Natural killer cell (primary cell): ENCODE results near the gene TRAF4. TPM values are rescaled to one million over a fixed set of nuclear protein-coding genes. Genes with fewer than 3 reads are reported as not detected.

Experiments
- ATAC-seq, 3 donors: fragments of 150-1000 bp in 2 of 3; fragments of 200-7000 bp in 1 of 3; cut with Tn5 transposase; 1 replicate in 1 of 3; 2 replicates in 2 of 3; pipeline ENCODE4 v1.10.0; 2021; ENCODE audit warnings: mild to moderate bottlenecking in 2 of 3, moderate library complexity in 2 of 3
- DNase-seq, 2 donors: peaks; one replicate each; pipeline versions ENCODE4 v3.0.0 to v3.0.0-alpha.2; 2013 to 2021; ENCODE audit warnings: mixed read lengths in 1 of 2
- H3K27ac ChIP-seq: one replicate; pipeline ENCODE4 v1.5.1; 2013; ENCODE audit warnings: mild to moderate bottlenecking, low read length
- H3K27me3 ChIP-seq: one replicate; pipeline ENCODE4 v1.6.1; 2013; ENCODE audit warnings: low read length; ENCODE audit not compliant: control insufficient read depth, insufficient read depth
- H3K36me3 ChIP-seq: one replicate; pipeline ENCODE4 v1.6.1; 2013; ENCODE audit warnings: low read length; ENCODE audit not compliant: control insufficient read depth, insufficient read depth
- H3K4me1 ChIP-seq: one replicate; pipeline ENCODE4 v1.6.1; 2013; ENCODE audit warnings: low read length; ENCODE audit not compliant: control insufficient read depth, insufficient read depth
- H3K4me3 ChIP-seq: one replicate; pipeline ENCODE4 v1.5.1; 2013; ENCODE audit warnings: low read length
- H3K9me3 ChIP-seq: one replicate; pipeline ENCODE4 v1.6.1; 2013; ENCODE audit warnings: low read length; ENCODE audit not compliant: control insufficient read depth, insufficient read depth
- H3K27ac Mint-ChIP-seq, 2 donors: one replicate each; pipeline ENCODE4 v1.8.0; 2022; ENCODE audit warnings: mild to moderate bottlenecking in 2 of 2, mixed read lengths in 2 of 2, moderate library complexity in 1 of 2
- H3K27me3 Mint-ChIP-seq, 2 donors: one replicate each; pipeline ENCODE4 v1.8.0; 2022; ENCODE audit warnings: low read depth in 2 of 2, mixed read lengths in 2 of 2
- H3K36me3 Mint-ChIP-seq: one replicate; pipeline ENCODE4 v1.8.0; 2022; ENCODE audit warnings: mixed read lengths
- H3K4me1 Mint-ChIP-seq, 2 donors: one replicate each; pipeline ENCODE4 v1.8.0; 2022; ENCODE audit warnings: mixed read lengths in 2 of 2
- H3K4me3 Mint-ChIP-seq: one replicate; pipeline ENCODE4 v1.8.0; 2022; ENCODE audit warnings: mild to moderate bottlenecking, moderate library complexity, mixed read lengths
- H3K9me3 Mint-ChIP-seq, 2 donors: one replicate each; pipeline ENCODE4 v1.8.0; 2022; ENCODE audit warnings: mixed read lengths in 2 of 2
- CTCF ChIP-seq: fragments of 200-600 bp; IDR thresholded peaks from one replicate; pipeline ENCODE4 v1.8.0; 2022; ENCODE audit warnings: antibody characterized with exemption
- WGBS: methylation state at CpG from one replicate; pipeline ENCODE4 v1.1.7; 2013; ENCODE audit warnings: missing lambda C conversion rate; ENCODE audit not compliant: insufficient coverage; 5-methylcytosine and 5-hydroxymethylcytosine counted together
- intact Hi-C: fragments of 100-400 bp; cut with micrococcal nuclease; formaldehyde crosslinking; loops from one replicate; pipeline ENCODE4 v1.14.2; 2022
- total RNA-seq, 4 donors: library from RNA; stranded (reverse); fragments of 120-200 nt in 1 of 4; gene quantifications; one replicate each; pipeline versions ENCODE4 v1.2.3 to v1.2.4, GENCODE V29; 2013 to 2022

TRAF4 gene
- total RNA-seq, 3 donors from 2014 or later (not counting 1 experiment from before 2014, with no cell fraction given) = 97.8 to 209 (median 122) TPM

DNA sequence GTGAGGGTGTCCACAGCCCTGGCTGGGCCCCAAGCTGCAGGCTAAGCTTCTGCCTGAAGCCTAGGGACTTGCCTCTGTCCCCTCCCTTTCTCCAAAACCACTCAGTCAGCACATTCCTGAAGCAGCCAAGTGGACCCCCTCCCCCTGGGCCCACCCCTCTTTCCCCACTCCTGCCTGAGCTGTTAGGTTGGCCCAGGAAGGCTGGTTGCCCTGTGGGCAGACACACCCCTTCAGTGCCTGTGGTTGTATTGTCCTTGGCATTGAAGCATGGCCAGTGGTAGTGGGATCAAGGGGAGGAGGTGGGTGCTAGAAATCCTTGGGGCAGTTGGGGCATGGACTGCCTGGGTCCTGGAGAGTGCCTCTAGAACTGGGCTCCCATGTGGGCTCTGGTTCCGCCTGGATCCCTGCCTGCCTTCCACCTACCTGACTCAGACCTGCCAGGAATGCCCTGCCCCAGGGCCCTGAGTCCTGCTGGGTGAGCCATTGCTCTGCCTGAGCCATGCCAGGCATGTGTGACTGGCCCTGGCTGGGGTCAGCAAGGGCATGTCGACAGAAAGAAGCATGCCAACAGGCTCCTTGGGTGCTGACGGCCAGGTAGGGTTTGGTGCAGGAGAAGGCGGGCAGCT lies 2.1 kb downstream of the TRAF4 start:
- WGBS = 89% methylated on average over 4 of the region's 4 CpGs
- TF ChIP-seq CTCF = no peak
- no peak for DNase-seq
- no peak overlapping the region for H3K4me3 ChIP-seq
- no peaks in the 10 kb centered on the region for H3K36me3 Mint-ChIP-seq
- peaks cover 5 to 28% of the 10 kb centered on the region in 2 donors for H3K4me1 Mint-ChIP-seq
- peak overlapping the region; percentile 15 for H3K27ac ChIP-seq
- no peaks in the 10 kb centered on the region for H3K27me3 ChIP-seq
- peaks cover 63% of the 10 kb centered on the region for H3K4me1 ChIP-seq
- no peaks in the 10 kb centered on the region for H3K9me3 ChIP-seq
- no peak for ATAC-seq
- H3K27ac Mint-ChIP-seq = peak overlapping the region in 1 of 2 donors; percentile 83
- no peaks in the 10 kb centered on the region for H3K27me3 Mint-ChIP-seq
- peaks cover 15% of the 10 kb centered on the region for H3K36me3 ChIP-seq
- peak overlapping the region; percentile 21 for H3K4me3 Mint-ChIP-seq
- intact Hi-C loops = no loop called here
- H3K9me3 Mint-ChIP-seq = no peaks in the 10 kb centered on the region

GRCh38 chr17:28746611-28747050 lies 2.8 kb downstream of the TRAF4 start:
- no peaks in the 10 kb centered on the region for H3K36me3 Mint-ChIP-seq
- WGBS = 87% methylated on average over 5 of the region's 5 CpGs
- peak overlapping the region in 1 of 2 donors; percentile 83 for H3K27ac Mint-ChIP-seq
- no peaks in the 10 kb centered on the region for H3K9me3 Mint-ChIP-seq
- H3K36me3 ChIP-seq = peaks cover 15% of the 10 kb centered on the region
- no peaks in the 10 kb centered on the region for H3K27me3 Mint-ChIP-seq
- no peak for TF ChIP-seq CTCF
- H3K9me3 ChIP-seq = no peaks in the 10 kb centered on the region
- no peak overlapping the region for H3K4me3 ChIP-seq
- ATAC-seq = no peak
- no peak overlapping the region for H3K27ac ChIP-seq
- peaks cover 5 to 28% of the 10 kb centered on the region in 2 donors for H3K4me1 Mint-ChIP-seq
- H3K4me3 Mint-ChIP-seq = no peak overlapping the region
- intact Hi-C loops = no loop called here
- DNase-seq = no peak
- no peaks in the 10 kb centered on the region for H3K27me3 ChIP-seq
- H3K4me1 ChIP-seq = peaks cover 56% of the 10 kb centered on the region

- peaks cover 5 to 28% of the 10 kb centered on the region in 2 donors for H3K4me1 Mint-ChIP-seq
- H3K27me3 Mint-ChIP-seq = no peaks in the 10 kb centered on the region
- intact Hi-C loops = no loop called here
- no peaks in the 10 kb centered on the region for H3K9me3 Mint-ChIP-seq
- no peaks in the 10 kb centered on the region for H3K27me3 ChIP-seq
- TF ChIP-seq CTCF = no peak
- H3K27ac ChIP-seq = no peak overlapping the region
- DNase-seq (no peak), ATAC-seq (no peak)
- peaks cover 50% of the 10 kb centered on the region for H3K4me1 ChIP-seq
- H3K36me3 ChIP-seq = peaks cover 15% of the 10 kb centered on the region
- no peak overlapping the region for H3K4me3 Mint-ChIP-seq
- no peaks in the 10 kb centered on the region for H3K36me3 Mint-ChIP-seq
- no peaks in the 10 kb centered on the region for H3K9me3 ChIP-seq
- H3K27ac Mint-ChIP-seq = peak overlapping the region in 1 of 2 donors; percentile 4
- 83% methylated on average over 7 of the region's 7 CpGs for WGBS
- H3K4me3 ChIP-seq = no peak overlapping the region
These were observed 3.4 kb downstream of the TRAF4 start for GRCh38 chr17:28747051-28747691.
